ENCODE data around the gene ZBED5.
"Not testable (repeated sequence)": the region's sequence is repeated elsewhere in the genome, so short reads cannot be mapped to it uniquely, and the experiment has no call there.

The ZBED5 gene

DNA sequence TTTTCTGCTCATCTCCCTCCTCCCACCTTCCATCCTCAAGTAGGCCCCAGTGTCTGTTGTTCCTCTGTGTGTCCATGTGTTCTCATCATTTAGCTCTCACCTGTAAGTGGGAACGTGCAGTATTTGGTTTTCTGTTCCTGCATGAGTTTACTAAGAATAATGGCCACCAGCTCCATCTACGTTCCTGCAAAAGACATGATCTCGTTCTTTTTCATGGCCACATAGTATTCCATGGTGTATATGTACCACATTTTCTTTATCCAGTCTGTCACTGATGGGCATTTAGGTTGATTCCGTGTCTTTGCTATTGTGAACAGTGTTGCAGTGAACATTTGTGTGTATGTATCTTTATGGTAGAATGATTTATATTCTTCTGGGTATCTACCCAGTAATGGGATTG is 21.0 kb downstream of the ZBED5 start:
- not testable (repeated sequence) for DNase-seq

DNA sequence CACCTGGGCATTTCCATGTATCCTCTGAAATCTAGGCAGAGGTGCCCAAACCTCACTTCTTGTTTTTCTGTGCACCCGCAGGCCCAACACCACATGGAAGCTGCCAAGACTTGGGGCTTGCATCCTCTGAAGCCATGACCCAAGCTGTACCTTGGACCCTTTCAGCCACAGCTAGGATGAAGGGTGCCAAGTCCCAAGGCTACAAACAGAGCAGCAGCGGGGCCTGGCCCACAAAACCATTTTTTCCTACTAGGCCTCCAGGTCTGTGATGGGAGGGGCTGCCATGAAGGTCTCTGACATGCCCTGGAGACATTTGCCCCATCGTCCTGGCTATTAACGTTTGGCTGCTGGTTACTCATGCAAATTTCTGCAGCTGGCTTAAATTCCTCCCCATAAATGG is 28.7 kb downstream of the ZBED5 start:
- no peak for DNase-seq

DNA sequence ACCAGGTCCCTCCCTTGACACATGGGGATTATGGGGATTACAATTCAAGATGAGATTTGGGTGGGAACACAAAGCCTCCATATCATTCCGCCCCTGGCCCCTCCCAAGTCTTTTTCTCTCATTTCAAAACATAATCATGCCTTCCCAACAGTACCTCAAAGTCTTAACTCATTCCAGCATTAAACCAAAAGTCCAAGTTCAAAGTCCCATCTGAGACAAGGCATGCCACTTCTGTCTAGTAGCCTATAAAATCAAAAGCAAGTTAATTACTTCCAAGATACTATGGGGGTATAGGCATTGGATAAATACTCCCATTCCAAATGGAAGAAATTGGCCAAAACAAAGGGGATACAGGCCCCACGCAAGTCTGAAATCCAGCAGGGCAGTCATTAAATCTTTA is 29.5 kb downstream of the ZBED5 start:
- no peak for DNase-seq

DNA sequence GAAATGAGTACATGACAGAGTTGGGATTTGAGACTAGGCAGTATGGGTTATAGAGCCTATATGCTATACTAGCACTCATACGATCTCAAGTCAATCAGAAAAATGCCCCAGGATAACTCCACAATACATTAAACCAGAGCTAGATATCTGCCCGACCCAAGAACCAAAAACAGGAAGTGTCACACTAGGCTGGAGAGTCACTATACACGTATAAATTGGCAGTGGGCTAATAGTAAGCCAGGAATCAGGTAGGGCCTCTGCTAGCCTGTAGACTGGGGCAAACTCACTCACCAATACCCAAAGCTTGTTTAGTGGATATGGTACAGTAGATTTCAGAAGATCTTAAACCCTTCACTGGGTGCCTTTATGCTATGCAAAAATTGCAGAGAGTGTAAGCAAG is 33.0 kb downstream of the ZBED5 start:
- no peak for DNase-seq

DNA sequence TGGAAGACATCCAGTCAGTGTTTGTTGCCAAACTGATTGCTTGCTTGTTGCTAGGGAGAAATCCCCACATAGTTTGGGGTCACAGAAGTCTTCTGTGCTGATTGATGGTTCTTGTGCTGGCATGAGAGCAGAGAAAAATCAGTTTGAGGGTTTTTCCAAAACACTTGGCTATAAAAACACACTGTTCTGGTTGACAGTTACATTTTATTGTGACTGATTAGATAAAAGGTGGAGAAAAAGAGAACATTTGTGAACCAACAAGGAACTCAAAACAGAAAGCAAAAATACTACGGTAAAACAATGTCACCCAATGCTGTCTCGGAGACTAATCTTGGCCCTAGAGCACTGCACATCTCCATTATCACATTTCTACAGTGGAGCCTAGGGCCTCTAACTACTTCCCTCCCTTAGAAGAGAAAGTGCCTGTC is 34.7 kb downstream of the ZBED5 start:
- no peak for DNase-seq

DNA sequence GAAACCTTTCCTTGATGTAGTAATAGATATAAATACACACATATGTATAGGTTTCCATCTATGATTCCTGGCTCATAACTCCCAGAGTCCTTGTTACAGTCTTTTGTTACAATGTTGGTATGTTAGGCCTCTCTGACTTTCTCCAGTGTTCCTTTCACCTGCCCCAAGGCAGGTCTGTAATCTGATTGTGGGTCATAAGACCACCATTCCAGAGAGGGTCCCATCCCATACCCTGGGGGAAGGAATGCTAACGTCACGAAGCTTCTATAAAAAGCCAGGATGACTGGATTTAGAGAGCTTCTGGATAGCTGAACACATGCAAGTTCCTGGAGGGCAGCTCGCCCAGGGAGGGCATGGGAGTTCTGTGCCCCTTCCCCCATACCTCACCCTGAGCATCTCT is 35.4 kb downstream of the ZBED5 start:
- DNase-seq, result not testable (repeated sequence)

DNA sequence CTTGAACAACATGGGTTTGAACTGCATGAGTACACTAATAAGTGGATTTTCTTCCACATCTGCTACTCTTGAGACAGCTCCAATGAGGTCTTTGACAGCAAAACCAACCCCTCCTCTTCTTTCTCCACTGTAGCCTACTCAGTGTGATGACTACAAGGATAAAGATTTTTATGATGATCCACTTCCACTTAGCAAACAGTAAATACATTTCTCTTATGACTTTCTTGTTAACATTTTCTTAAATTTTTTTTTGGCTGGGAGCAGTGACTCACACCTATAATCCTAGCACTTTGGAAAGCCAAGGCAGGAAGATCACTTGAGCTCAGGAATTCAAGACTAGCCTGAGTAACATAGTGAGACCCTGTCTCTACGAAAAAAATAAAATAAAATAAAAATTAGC is 39.3 kb downstream of the ZBED5 start:
- no peak for DNase-seq

DNA sequence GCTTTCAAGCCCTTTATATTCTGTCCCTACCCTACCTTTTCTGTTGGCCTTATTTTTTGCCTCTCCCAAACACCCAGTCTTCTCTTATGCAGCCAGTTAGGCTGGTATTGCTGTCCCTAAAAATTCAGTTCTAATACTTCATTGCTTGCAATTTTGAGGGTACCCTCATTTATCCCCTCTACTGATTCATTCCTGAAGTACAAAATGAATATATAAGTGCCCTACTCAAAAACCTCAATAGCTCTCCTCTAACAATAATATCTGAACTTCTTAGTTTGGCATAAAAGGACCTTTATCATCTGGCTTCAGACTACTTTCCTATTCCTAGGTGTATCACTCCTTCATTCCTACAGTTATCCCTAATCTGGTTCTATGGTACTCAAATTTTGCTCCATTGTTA is 43.9 kb downstream of the ZBED5 start:
- no peak for DNase-seq

DNA sequence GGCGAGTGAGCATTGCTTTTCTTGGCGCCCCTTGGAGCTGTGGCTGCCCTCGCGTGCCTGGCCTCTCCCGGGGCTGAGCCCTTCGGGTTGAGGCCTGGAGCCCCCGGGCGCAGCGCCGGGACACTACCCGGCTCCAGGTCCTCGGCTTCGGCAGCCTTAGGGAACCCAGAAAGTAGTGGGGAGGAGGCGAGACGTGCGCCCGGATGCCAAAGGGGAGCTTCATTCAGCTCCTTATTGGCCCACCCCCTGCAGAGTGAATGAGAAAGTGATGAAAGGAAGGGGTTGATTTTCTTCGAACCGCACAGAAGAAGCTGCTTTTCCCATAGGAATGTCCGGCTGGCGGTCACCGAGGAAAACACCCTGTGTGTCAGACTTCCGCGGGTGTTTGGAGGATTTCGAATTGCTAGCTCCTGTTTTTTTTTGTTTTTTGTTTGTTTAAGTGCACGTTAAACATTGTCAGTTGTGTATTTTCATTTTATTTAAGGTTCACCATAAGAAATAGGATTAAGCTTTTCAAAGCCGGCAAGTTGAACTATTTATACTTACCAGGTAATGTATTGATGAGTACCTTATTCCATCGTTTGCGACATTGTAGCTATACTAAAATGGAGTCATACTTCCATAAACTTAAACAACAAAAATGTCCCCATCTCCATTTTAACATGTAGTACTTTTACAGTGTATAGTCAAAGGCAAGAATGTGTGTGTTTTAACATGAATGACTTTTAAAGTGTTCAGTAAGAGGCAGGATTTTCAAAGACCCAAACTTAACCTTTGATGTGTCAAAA is 48.3 kb downstream of the ZBED5 start:
- DNase-seq, result no peak

DNA sequence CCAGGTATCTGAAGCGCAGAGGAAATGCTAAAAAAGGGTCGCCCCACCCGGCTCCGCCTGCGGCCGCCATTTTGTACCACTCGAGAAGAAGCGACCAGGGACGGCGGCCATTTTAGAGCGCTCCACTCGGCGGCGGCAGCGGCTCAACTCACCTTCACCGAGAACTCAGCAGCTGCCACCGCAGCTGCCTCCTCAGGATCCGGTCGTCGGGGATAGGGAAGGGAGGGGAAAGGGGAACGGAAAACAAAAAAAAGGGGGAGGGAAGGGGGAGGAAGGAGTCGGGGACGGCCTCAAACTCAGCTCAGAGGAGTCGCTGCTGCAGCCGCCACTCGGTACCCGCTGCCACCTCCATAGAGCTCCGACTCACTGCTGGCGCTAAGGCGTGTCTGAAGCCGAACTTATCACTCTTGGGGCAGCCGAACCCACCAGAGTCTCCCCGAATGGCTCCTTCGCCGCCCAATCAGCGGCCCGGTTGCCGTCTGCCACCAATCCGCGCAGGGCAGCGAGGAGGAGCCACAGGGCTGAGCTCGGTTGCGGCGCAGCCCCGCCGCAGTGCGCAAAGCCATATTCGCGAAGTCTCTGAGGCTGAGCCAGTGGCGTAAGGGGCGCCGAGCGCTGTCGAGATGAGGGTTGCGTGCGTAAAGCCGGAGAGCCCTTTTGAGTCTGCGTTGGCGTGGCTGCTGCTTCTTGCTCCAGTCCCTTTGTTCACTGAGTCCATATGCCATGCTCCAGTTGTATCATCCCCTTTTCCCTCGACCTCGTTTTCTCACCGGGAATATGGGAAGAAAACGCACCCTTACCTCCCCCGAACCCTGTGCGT is 49.1 kb downstream of the ZBED5 start, which contains the start of gene EIF4G2:
Gene EIF4G2, minus strand, starts transcription at position 374 of the 820 bp plus-strand sequence.
- DNase-seq, result peak; percentile 85

DNA sequence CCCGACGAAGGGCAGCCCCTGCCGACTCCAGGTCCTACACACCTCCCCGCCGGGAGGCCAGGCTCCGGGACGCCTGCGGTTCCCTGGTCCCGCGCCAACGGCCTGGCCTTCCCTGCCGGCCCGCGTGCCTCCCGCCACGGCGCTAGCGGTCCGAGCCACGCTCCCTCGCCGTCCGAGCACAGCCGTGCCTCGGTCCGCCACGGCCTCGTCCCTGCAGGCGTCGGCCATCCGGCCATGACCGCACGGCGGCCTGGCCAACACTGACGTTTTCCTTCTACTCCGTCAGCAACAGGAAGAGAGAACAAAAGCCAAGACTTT is 49.7 kb downstream of the ZBED5 start:
- no peak for DNase-seq

DNA sequence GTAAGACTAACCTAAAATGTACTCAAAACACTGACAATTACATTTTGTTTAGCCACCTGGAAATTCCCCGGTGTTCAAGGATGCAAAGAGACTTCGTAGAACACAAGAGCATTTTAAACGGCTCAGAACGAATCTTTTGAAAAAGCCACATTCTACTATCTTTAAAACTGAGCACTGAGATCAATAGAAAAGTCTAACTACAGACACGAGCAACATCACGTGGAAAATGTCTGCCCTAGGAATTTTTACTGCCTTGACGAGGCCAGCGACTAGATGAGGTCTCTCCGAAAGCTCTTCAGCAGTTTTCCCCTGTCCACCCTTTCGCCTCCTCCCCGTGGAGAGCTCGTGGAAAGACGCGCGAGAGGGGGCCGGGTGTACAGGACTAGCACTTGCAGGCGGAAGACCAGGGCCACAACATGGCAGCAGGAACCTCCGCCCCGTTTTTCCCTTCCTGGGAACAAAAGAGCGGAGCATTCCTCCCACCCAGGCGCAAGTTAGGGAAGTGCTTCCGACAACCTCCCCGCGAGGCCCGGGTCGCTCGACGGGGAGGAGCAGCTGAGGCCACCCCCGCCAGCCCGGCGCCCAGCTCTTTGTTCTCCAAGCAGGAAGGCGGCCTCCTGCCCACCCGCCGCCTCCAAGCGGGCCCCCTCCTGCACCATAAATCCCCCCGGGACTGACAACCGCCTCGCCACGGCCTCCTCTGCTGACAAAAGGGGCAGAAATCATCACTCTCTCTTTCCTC is 50.2 kb downstream of the ZBED5 start:
- DNase-seq, result no peak

DNA sequence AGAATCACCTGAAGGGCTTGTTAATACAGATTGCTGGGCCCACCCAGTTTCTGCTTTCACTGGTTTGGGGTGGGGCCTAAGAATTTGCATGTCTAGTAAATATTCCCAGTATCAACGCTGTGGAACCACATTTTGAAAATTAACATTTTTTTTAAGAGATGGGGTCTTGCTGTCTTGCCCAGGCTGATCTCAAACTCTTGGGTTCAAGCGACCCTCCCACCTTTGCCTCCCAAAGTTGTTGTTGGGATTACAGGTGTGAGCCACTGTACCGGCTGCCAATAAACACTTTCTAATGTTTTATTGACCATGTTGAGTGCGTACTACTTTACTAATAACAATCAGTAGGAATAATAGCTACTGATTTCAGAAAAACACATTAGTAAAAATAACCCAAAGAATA is 51.6 kb downstream of the ZBED5 start:
- no peak for DNase-seq

DNA sequence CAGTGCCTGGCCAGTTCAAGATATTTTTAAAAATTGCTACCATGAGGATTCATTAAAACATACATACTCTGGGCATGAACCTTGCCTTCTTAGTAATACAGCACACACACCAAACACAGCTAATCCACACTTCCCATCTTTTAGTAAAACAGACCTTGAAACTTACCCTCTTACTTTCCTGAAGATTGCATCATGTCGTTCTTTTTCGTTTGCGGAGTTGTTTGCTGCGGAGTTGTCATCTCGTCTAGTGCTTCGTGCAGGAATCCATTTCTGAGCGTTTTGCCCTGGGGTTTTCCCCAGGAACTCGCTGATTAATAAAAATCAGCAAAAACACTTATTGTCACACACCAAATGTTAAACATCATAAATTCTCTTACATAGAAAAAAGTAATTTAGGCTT is 52.1 kb downstream of the ZBED5 start:
- no peak for DNase-seq

DNA sequence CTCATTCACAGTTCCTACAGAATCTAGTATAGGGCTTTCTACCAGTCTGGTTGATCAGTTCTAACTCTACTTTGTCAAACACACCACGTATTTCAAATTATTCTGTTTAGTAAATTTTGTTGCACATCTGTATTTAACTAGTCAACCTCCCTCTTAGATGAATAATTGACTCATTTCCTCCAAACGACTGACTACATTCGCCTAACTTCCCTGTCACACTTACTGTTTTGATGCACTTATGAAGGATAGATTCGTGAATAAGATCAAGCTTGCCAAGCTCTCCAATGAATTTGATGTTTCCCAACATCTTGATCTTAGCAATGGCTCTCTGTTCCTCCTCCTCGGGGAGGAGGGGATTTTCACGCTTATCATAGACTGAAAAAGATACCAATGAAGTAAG is 54.2 kb downstream of the ZBED5 start:
- no peak for DNase-seq

Measured in NCI-H2171 (cell line).